H1 (cell line): ENCODE data around the gene SOX6. TPM values are rescaled to one million over a fixed set of nuclear protein-coding genes. Genes with fewer than 3 reads are reported as not detected.

Experiments used
- CTCF ChIA-PET: fragments of 300-600 bp; sonication (Branson Sonifier 250); formaldehyde crosslinking; loops from one replicate; lab custom pipeline; 2021; ENCODE audit not compliant: partially characterized antibody; lab: Charles Lee
- POLR2A ChIA-PET: fragments of 300-600 bp; sonication (Branson Sonifier 250); formaldehyde crosslinking; loops from one replicate; lab custom pipeline; 2021; ENCODE audit warnings: inconsistent platforms; ENCODE audit not compliant: partially characterized antibody; lab: Charles Lee
- DNase-seq, 2 experiments: peaks; one replicate each; pipeline versions ENCODE4 v3.0.0 to v3.0.0-alpha.2; 2010 to 2022; ENCODE audit warnings: low spot score in 2 of 2, low read depth in 1 of 2, mixed read lengths in 1 of 2
- FAIRE-seq: peaks from 2 replicates; lab custom pipeline; 2011; peaks lifted over from hg19 to GRCh38; lab: Jason Lieb, UNC
- H2AFZ ChIP-seq: 2 replicates; pipeline ENCODE4 v1.8.1; 2012; ENCODE audit warnings: low read length, inconsistent platforms
- H2AK5ac ChIP-seq: 2 replicates; pipeline ENCODE4 v1.6.1; 2013; ENCODE audit warnings: low read depth, low read length
- H2BK120ac ChIP-seq: replicated peaks from 2 replicates; pipeline ENCODE3; 2013; ENCODE audit warnings: low read depth, low read length, inconsistent platforms
- H2BK12ac ChIP-seq: 2 replicates; pipeline ENCODE4 v1.6.1; 2013; ENCODE audit warnings: low read depth, low read length
- H2BK15ac ChIP-seq: 2 replicates; pipeline ENCODE4 v1.6.1; 2013; ENCODE audit warnings: low read length
- H2BK20ac ChIP-seq: 2 replicates; pipeline ENCODE4 v1.6.1; 2013; ENCODE audit warnings: low read length
- H2BK5ac ChIP-seq: 2 replicates; pipeline ENCODE4 v1.6.1; 2013; ENCODE audit warnings: low read depth, low read length
- H3K14ac ChIP-seq: 2 replicates; pipeline ENCODE4 v1.6.1; 2013; ENCODE audit warnings: inconsistent platforms; ENCODE audit not compliant: insufficient read length
- H3K18ac ChIP-seq: 2 replicates; pipeline ENCODE4 v1.6.1; 2013; ENCODE audit warnings: low read length; ENCODE audit errors: extremely low read depth
- H3K23ac ChIP-seq: 2 replicates; pipeline ENCODE4 v1.6.1; 2013; ENCODE audit warnings: inconsistent platforms; ENCODE audit not compliant: insufficient read length
- H3K23me2 ChIP-seq: 2 replicates; pipeline ENCODE4 v1.6.1; 2013; ENCODE audit warnings: low read depth, low read length
- H3K27ac ChIP-seq: 2 replicates; pipeline ENCODE4 v1.6.1; 2011; ENCODE audit warnings: low read depth, low read length, inconsistent platforms
- H3K27me3 ChIP-seq, 4 experiments: replicated peaks in 1 of 4; 1 replicate in 1 of 4; 2 replicates in 3 of 4; pipeline versions ENCODE4 v1.6.1 to v1.8.1; 2011 to 2013; ENCODE audit warnings: low read length in 3 of 4, mild to moderate bottlenecking in 3 of 4, inconsistent platforms in 2 of 4, mixed read lengths in 2 of 4, moderate library complexity in 1 of 4; ENCODE audit not compliant: control insufficient read depth in 3 of 4, insufficient read depth in 3 of 4; ENCODE audit errors: extremely low read depth in 1 of 4
- H3K36me3 ChIP-seq, 4 experiments: 2 replicates each; pipeline versions ENCODE4 v1.6.1 to v1.8.1; 2011 to 2013; ENCODE audit warnings: mild to moderate bottlenecking in 4 of 4, low read length in 3 of 4, moderate library complexity in 2 of 4, control low read depth in 1 of 4, inconsistent platforms in 1 of 4; ENCODE audit not compliant: insufficient read depth in 4 of 4, control insufficient read depth in 2 of 4
- H3K4ac ChIP-seq: replicated peaks from 2 replicates; pipeline ENCODE3; 2013; ENCODE audit warnings: low read length, low read depth, mixed read lengths, inconsistent platforms; ENCODE audit not compliant: insufficient read length
- H3K4me1 ChIP-seq, 4 experiments: replicated peaks in 1 of 4; 1 replicate in 1 of 4; 2 replicates in 3 of 4; pipeline versions ENCODE4 v1.6.1 to v1.8.1; 2011 to 2013; ENCODE audit warnings: low read length in 3 of 4, inconsistent platforms in 2 of 4, mixed read lengths in 1 of 4; ENCODE audit not compliant: insufficient read depth in 4 of 4, control insufficient read depth in 3 of 4
- H3K4me2 ChIP-seq, 2 experiments: 2 replicates each; pipeline versions ENCODE4 v1.6.1 to v1.8.1; 2011 to 2013; ENCODE audit warnings: low read depth in 2 of 2, low read length in 2 of 2, control low read depth in 1 of 2, inconsistent platforms in 1 of 2, mild to moderate bottlenecking in 1 of 2; ENCODE audit not compliant: insufficient read depth in 1 of 2
- H3K4me3 ChIP-seq, 4 experiments: fragments of 200-600, 300-600 bp in 1 of 4; sonication (generic), shearing (Covaris generic), sonication (Bioruptor Twin) in 1 of 4; 2 replicates each; pipeline versions ENCODE4 v1.5.1 to v1.8.1; 2011 to 2016; ENCODE audit warnings: low read length in 4 of 4, low read depth in 3 of 4, control low read depth in 2 of 4, inconsistent platforms in 2 of 4, mild to moderate bottlenecking in 2 of 4, mixed read lengths in 1 of 4, moderate library complexity in 1 of 4; ENCODE audit not compliant: insufficient read depth in 2 of 4; ENCODE audit errors: extremely low read depth in 1 of 4
- H3K56ac ChIP-seq: replicated peaks from 2 replicates; pipeline ENCODE3; 2013; ENCODE audit warnings: low read depth, mild to moderate bottlenecking, mixed read lengths, low read length, inconsistent platforms; ENCODE audit not compliant: insufficient read length
- H3K79me1 ChIP-seq: 2 replicates; pipeline ENCODE4 v1.6.1; 2013; ENCODE audit warnings: low read depth, low read length, control low read depth
- H3K79me2 ChIP-seq, 2 experiments: 2 replicates each; pipeline versions ENCODE4 v1.6.1 to v1.8.1; 2012 to 2013; ENCODE audit warnings: low read length in 2 of 2, mild to moderate bottlenecking in 2 of 2, inconsistent platforms in 1 of 2; ENCODE audit not compliant: insufficient read depth in 2 of 2, control insufficient read depth in 1 of 2
- H3K9ac ChIP-seq, 4 experiments: replicated peaks in 1 of 4; 1 replicate in 1 of 4; 2 replicates in 3 of 4; pipeline versions ENCODE4 v1.6.1 to v1.8.1; 2011 to 2013; ENCODE audit warnings: low read depth in 3 of 4, low read length in 3 of 4, control low read depth in 2 of 4, mild to moderate bottlenecking in 2 of 4, moderate library complexity in 2 of 4, inconsistent platforms in 1 of 4; ENCODE audit errors: extremely low read depth in 1 of 4
- H3K9me3 ChIP-seq, 2 experiments: 2 replicates each; pipeline versions ENCODE4 v1.6.1 to v1.8.1; 2012 to 2013; ENCODE audit warnings: mild to moderate bottlenecking in 2 of 2, moderate library complexity in 2 of 2, control low read depth in 1 of 2, inconsistent platforms in 1 of 2, low read depth in 1 of 2, low read length in 1 of 2, mixed read lengths in 1 of 2; ENCODE audit not compliant: insufficient read depth in 2 of 2
- H4K20me1 ChIP-seq, 2 experiments: replicated peaks in 1 of 2; 2 replicates each; pipeline versions ENCODE3 to v1.8.1; 2011 to 2013; ENCODE audit warnings: inconsistent platforms in 2 of 2, low read length in 2 of 2, mild to moderate bottlenecking in 1 of 2; ENCODE audit not compliant: insufficient read depth in 2 of 2, control insufficient read depth in 1 of 2
- H4K5ac ChIP-seq: 2 replicates; pipeline ENCODE4 v1.6.1; 2013; ENCODE audit warnings: low read length, low read depth, mixed read lengths, inconsistent platforms; ENCODE audit not compliant: insufficient read length
- H4K8ac ChIP-seq: 2 replicates; pipeline ENCODE4 v1.8.0; 2013; ENCODE audit warnings: mild to moderate bottlenecking, moderate library complexity, low read length, inconsistent platforms; ENCODE audit not compliant: insufficient read depth; ENCODE audit errors: extremely low read depth
- H4K91ac ChIP-seq: replicated peaks from 2 replicates; pipeline ENCODE3; 2013; ENCODE audit warnings: low read length, mixed read lengths, inconsistent platforms; ENCODE audit not compliant: insufficient read length
- CBX5 ChIP-seq: fragments of 300-800, 300-1000 bp; sonication (generic); IDR thresholded peaks from 2 replicates; pipeline ENCODE4 v1.7.1; 2016; ENCODE audit warnings: antibody characterized with exemption, low read length, low read depth
- CBX8 ChIP-seq: fragments of 300-800, 300-1000 bp; sonication (generic); IDR thresholded peaks from 2 replicates; pipeline ENCODE4 v1.7.1; 2016; ENCODE audit warnings: low read depth, low read length, borderline replicate concordance
- CEBPB ChIP-seq: IDR thresholded peaks from 2 replicates; pipeline ENCODE4 v1.6.1; 2012; ENCODE audit warnings: low read depth, low read length
- CHD1 ChIP-seq: IDR thresholded peaks from 2 replicates; pipeline ENCODE4 v1.6.1; 2012; ENCODE audit warnings: low read depth, low read length, improper control_type of control experiment
- CHD2 ChIP-seq: IDR thresholded peaks from 2 replicates; pipeline ENCODE4 v1.6.1; 2012; ENCODE audit warnings: low read length, improper control_type of control experiment
- GABPA ChIP-seq: IDR thresholded peaks from 2 replicates; pipeline ENCODE4 v1.6.1; 2011; ENCODE audit warnings: mild to moderate bottlenecking, low read length, moderate library complexity, borderline replicate concordance; ENCODE audit not compliant: insufficient read depth
- KDM4A ChIP-seq: IDR thresholded peaks from one replicate; pipeline ENCODE4 v1.7.1; 2012; ENCODE audit warnings: low read depth, mild to moderate bottlenecking, moderate library complexity, low read length, inconsistent platforms; ENCODE audit not compliant: severe bottlenecking
- POLR2A ChIP-seq, 2 experiments: IDR thresholded peaks; 1 replicate in 1 of 2; 2 replicates in 1 of 2; pipeline ENCODE4 v1.6.1; 2011; ENCODE audit warnings: low read depth in 2 of 2, low read length in 2 of 2, mild to moderate bottlenecking in 2 of 2; ENCODE audit errors: control extremely low read depth in 1 of 2
- SP1 ChIP-seq: IDR thresholded peaks from 2 replicates; pipeline ENCODE4 v1.6.1; 2011; ENCODE audit warnings: low read depth, low read length
- TAF7 ChIP-seq: optimal IDR thresholded peaks from 2 replicates; pipeline ENCODE3; 2011; ENCODE audit warnings: low read depth, mild to moderate bottlenecking, inconsistent platforms, low read length, moderate library complexity, borderline replicate concordance
- WGBS, 2 experiments: shearing (Covaris generic) in 1 of 2; methylation state at CpG; one replicate each; pipeline versions ENCODE4 v1.1.6 to v1.1.7; 2013 to 2015; ENCODE audit warnings: low lambda C conversion rate in 2 of 2, mixed read lengths in 2 of 2, inconsistent platforms in 1 of 2, low coverage in 1 of 2, missing lambda C conversion rate in 1 of 2; ENCODE audit not compliant: insufficient replicate concordance in 2 of 2, insufficient coverage in 1 of 2, insufficient read length in 1 of 2; ENCODE audit errors: extremely low coverage in 1 of 2, missing lambda C conversion rate in 1 of 2; 5-methylcytosine and 5-hydroxymethylcytosine counted together
- polyA plus RNA-seq, 7 experiments: library from polyadenylated mRNA; depleted of rRNA in 3 of 7; stranded (reverse) in 5 of 7; unstranded in 2 of 7; fragments of >200 nt in 5 of 7; fragments of 200-250 nt in 2 of 7; gene quantifications; 1 replicate in 5 of 7; 2 replicates in 1 of 7; 4 replicates in 1 of 7; pipeline versions ENCODE4 v1.2.1 to v1.2.3, GENCODE V29; 2011 to 2013; ENCODE audit warnings: missing spikeins in 2 of 7, mixed read lengths in 2 of 7
- total RNA-seq: library from RNA; stranded (reverse); fragmentation: NEBNext Ultra II Directional; extraction: Animal tissue kit (Norgen Biotek cat#: 25700); gene quantifications from 2 replicates; pipeline ENCODE4 v1.2.1, GENCODE V29; 2021

Gene SOX6
- total and polyA plus RNA-seq, 2 of the 8 experiments (the other 6 are each of a cell fraction or from before 2014, with no cell fraction given): 0.09 TPM; not detected in 1

- Histone ChIP-seq H2AK5ac (no peak overlapping the region), H3K9me3 (no peaks in the 10 kb centered on the region), H3K23ac (no peak overlapping the region), H3K79me2 (no peaks in the 10 kb centered on the region), H3K4me2 (no peak overlapping the region), H3K56ac (no peak overlapping the region), H4K20me1 (no peaks in the 10 kb centered on the region), H2BK120ac (no peak overlapping the region), H2BK20ac (no peak overlapping the region), H3K14ac (no peak overlapping the region), H3K27ac (no peak overlapping the region), H4K5ac (no peak overlapping the region), H3K18ac (no peak overlapping the region), H2AFZ (no peak overlapping the region), H3K4ac (no peak overlapping the region), H4K8ac (no peak overlapping the region), H3K27me3 (peaks cover 0 to 2% (median under 1%) of the 10 kb centered on the region in 4 experiments; a peak in 1 of 7 replicates), H3K4me3 (no peak overlapping the region), H4K91ac (no peak overlapping the region), H3K79me1 (no peaks in the 10 kb centered on the region), H3K36me3 (no peaks in the 10 kb centered on the region), H3K23me2 (no peaks in the 10 kb centered on the region), H2BK12ac (no peak overlapping the region), H2BK5ac (no peak overlapping the region), H3K9ac (no peak overlapping the region), H2BK15ac (no peak overlapping the region), H3K4me1 (peaks cover 0 to 3% (median 1%) of the 10 kb centered on the region in 4 experiments; a peak in 1 of 7 replicates)
- ChIA-PET POLR2A (no interaction called here), CTCF (no interaction called here)
- 90% methylated on average over 7 of the region's 7 CpGs; no CpG with 5 or more reads in 1 of the 2 experiments for WGBS, 2 experiments
- TF ChIP-seq CHD1 (no peak), KDM4A (no peak), POLR2A (IDR thresholded peaks at IDR 0.05; ENCODE audit: control extremely low read depth in 1 of 2, low read depth in 2 of 2, low read length in 2 of 2) (no peak), CBX8 (no peak), CHD2 (no peak), CBX5 (no peak), GABPA (no peak), TAF7 (no peak), CEBPB (no peak), SP1 (no peak)
- FAIRE-seq (no peak), DNase-seq (no peak)
Observed at GRCh38 chr11:15965562-15966250, 390.6 kb downstream of the SOX6 start.
